CD4-positive, alpha-beta T cell treated with Interferon alpha-2 for 1 hour (primary cell): ENCODE data around the gene PRR7.
A peak's percentile ranks its signal among the peaks of the same experiment; 100 is the strongest.
"Not testable (repeated sequence)": the region's sequence is repeated elsewhere in the genome, so short reads cannot be mapped to it uniquely, and the experiment has no call there.

ENCODE experiments used
- DNase-seq, 2 donors: peaks; one replicate each; pipeline ENCODE4 v3.0.0-alpha.2; 2020 to 2022

PRR7 gene

GRCh38 chr5:177484902-177485549 lies 38.4 kb downstream of the PRR7 start:
- no peak for DNase-seq

DNA sequence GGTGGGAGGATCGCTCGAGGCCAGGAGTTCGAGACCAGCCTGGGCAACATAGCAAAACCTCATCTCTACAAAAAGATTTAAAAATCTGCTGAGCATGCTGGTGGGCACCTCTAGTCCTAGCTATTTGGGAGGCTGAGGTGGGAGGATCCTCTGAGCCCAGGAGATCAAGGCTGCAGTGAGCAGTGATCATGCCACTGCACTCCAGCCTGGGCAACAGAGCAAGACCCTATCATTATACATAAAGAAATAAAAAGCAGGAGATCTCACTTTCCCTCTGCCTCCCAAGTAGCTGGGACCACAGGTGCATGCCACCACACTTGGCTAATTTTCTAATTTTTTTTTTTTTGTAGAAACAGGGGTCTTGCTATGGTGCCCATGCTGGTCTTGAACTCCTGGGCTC lies 39.1 kb downstream of the PRR7 start:
- DNase-seq = not testable (repeated sequence)

GRCh38 chr5:177486256-177486655 lies 39.6 kb downstream of the PRR7 start:
- no peak for DNase-seq

- no peak for DNase-seq
These were observed 40.5 kb downstream of the PRR7 start for GRCh38 chr5:177487144-177487543.

GRCh38 chr5:177487975-177488374 lies 41.4 kb downstream of the PRR7 start:
- no peak for DNase-seq

- DNase-seq = no peak
These were observed 42.6 kb downstream of the PRR7 start for GRCh38 chr5:177489119-177489716.

- DNase-seq = no peak
These were observed 43.8 kb downstream of the PRR7 start for GRCh38 chr5:177490311-177490991.

GRCh38 chr5:177490992-177491391 lies 44.4 kb downstream of the PRR7 start:
- DNase-seq = no peak

DNA sequence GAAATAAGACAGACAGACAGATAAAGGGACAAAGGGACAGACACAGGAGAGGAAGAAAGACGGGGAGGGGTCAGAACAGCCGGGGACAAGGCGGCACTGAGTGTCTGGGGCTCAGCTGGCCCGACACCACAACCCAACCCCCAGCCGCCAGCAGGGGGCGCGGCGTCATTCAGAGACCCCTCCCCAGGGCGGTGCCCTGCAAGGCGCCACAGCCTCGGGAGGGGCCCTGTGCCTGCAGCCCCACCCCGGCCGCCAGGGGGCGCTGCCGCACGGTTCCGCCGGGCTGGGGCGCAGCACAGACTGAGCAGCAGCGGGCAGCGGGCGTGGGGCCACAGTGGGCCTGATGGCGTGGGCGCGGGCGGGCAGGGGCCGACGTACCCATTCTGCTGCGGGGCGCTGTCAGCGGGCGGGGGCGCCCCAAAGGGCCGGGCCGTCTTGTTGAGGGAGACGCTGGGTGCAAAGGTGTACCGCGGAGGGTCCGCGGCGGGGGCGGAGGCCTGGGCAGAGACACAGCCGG lies 44.9 kb downstream of the PRR7 start:
- no peak for DNase-seq

DNA sequence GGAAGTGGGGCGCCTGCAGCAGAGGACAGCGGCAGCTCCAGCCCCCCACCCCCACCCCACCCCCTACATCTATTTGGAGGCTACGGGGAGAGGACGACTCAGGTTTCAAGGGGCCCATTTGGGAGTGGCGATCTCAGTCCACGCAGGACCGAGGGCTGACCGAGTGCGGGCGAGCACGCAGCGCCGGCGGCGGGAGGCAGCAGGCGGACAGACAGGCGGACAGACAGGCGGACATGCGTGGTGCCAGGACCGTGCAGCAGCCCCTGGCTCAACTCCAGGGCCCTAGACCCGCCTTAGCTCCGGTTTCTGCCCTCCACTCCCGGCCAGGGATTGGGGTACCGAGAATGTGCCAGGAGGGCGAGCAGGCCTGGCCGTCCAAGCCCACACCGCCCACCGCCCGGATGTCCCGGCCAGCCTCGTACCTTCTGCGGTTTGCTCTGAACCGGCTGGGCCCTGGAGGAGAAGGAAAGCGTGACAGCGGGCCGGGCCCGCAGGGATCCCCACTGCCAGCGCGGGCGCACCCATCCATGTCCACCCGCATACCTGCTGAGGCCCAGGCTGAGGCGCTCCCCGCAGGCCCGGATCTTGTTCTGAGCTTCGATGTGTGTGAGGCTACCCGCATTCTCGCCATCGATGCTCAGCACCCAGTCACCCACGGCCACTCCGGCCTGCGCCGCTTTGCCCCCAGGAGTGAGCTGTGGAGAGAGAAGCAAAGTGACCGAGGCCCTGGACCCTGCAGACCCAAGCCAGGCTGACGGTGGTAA lies 45.6 kb downstream of the PRR7 start:
- DNase-seq = no peak

DNA sequence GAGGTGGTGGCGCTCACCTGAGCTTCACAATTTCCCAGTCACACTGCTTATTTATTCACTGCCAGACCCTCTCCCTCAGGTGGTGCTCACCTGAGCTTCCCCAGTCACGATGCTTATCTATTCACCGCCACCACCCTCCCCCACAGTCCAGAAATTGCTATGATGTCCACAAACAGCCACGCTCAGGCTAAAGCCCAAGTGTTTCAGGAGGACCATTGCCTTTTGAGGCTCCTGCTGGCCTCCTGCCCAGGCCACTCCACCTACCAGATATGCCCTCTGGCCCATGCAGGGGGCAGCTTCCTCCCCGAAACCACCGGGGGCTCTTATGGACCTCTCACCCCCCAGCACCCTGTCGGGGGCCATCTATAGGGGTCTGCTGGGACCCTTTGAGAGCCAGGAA lies 46.2 kb downstream of the PRR7 start:
- DNase-seq = no peak

- no peak for DNase-seq
These were observed 47.3 kb downstream of the PRR7 start for GRCh38 chr5:177493795-177494345.

GRCh38 chr5:177494346-177495195 lies 48.0 kb downstream of the PRR7 start:
- peak in 1 of 2 donors; percentile 65 for DNase-seq

GRCh38 chr5:177495243-177496060 lies 48.8 kb downstream of the PRR7 start:
- DNase-seq = no peak

- no peak for DNase-seq
These were observed 49.6 kb downstream of the PRR7 start for GRCh38 chr5:177496070-177496726.

- DNase-seq = no peak
These were observed 50.2 kb downstream of the PRR7 start for GRCh38 chr5:177496727-177497291.

GRCh38 chr5:177497292-177498012 lies 50.8 kb downstream of the PRR7 start, which contains the start of gene PDLIM7:
Gene PDLIM7, minus strand, starts transcription at chr5:177497604. Its CDS starts 1,092 bp downstream, at chr5:177496512.
- DNase-seq = peak; percentile 94 to 96

DNA sequence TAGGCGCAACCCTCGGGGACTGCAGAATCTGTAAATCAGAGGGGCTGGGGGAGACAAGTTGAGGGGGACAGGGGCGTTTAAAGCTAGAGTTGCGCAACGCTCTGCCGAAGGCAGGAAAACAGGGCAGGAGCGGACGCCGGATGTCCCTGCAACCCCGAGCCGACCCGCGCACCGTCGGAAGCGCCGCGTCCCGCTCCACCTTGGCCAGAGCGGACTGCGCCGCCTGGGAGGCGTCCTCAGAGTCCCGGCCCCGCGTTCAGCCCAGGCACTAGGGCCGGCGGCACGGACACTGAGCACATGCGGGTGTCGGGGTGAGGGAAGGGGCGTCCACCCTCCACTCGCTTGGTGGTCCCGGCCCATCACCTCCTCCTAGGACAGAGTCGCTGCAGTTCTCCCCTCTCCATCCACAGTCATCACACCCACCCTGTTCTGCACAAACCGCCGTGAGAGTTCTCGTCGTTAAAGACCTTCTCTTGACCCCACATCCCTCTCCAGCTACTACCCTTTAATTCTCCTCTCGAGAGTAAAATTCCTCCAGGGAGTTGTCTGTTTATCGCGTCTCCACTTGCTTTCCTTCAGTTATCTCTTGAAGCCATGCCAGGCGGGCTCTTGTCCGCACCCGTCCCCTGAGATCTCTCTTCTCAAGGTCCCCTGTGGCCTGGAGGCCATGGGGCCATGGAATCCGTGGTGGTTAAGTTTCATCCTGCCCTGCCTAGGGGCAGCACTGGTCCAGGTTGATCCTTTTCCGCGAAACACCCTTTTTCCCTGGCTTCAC lies 51.6 kb downstream of the PRR7 start:
- DNase-seq = no peak

- no peak for DNase-seq
These were observed 53.2 kb downstream of the PRR7 start for GRCh38 chr5:177499842-177500241.
